ENCODE measurements around the gene PRLR.
A peak's percentile ranks its signal among the peaks of the same experiment; 100 is the strongest.
"Not testable (repeated sequence)": the region's sequence is repeated elsewhere in the genome, so short reads cannot be mapped to it uniquely, and the experiment has no call there.

PRLR gene

DNA sequence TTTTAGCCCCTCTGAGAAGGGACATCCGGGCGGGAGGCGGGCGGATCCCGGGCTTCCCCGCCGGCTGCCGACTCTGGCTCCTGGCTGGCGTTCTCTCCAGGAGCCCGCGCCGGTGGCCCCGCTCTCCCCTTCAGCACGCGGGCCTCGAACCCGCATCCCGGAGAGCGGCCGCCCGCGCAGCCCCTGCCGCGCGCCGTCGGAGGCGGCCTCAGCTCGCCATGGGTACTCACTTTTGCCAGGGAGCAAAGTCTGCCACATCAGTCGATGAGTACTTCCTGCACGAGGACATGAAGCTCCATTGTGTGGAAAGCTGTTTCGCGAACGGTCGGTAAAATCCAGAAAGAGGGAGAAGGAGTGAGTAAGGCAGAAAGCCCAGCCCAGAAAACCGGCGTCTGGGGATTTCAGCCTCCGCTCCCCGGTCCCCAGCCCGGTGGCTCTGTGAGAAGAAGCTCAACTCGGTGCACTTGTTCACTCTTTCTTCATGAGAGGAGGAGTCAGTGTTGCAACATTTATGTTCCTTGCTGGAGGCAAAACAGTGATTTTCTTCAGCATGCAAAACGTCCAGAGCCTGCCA is at the start of gene PRLR:
Gene PRLR, minus strand, starts transcription at position 450 of the 574 bp plus-strand sequence. CDS start 140,867 bp downstream, outside the sequence.
- peak within 1 kb of the TSS; percentile 72 for H3K4me3 ChIP-seq (ENCODE audit: low read length)
- no peak for TF ChIP-seq ZNF274 (IDR thresholded peaks at IDR 0.05; ENCODE audit: low read depth, low read length)

DNA sequence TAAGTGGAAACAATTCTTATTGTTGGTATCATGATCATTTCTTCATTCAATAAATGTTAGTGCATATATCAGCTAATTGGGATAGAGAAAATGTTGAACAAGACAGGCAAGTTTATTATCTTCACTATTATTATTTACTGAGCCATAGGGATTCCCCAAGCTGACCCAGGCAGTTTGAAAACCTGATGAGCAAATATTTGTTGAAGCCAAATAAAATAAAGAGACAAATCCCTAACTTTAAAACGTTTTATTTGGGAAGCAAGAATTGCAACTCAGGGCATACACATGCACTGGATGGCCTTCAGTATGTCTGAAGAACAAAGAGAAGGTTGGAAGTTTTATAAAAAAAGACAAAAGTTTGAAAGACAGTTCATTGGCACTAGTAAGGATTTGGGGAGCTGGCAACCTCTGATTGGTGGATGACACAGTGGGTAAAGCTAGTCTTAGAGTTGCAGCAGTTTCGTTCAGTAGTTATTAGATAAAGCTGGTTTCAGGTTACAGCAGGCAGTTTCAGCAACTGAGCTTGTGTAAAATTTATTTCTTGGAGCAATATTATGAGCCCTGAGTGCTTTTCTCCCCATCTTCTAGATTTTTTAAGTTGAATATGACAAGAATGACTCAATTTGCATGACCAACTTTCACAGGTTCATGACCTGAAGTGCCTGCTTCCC is 44.7 kb upstream of the PRLR start:
- no peak for TF ChIP-seq ZNF274 (IDR thresholded peaks at IDR 0.05; ENCODE audit: low read depth, low read length)
- H3K4me3 ChIP-seq (ENCODE audit: low read length) = no peak overlapping the region

DNA sequence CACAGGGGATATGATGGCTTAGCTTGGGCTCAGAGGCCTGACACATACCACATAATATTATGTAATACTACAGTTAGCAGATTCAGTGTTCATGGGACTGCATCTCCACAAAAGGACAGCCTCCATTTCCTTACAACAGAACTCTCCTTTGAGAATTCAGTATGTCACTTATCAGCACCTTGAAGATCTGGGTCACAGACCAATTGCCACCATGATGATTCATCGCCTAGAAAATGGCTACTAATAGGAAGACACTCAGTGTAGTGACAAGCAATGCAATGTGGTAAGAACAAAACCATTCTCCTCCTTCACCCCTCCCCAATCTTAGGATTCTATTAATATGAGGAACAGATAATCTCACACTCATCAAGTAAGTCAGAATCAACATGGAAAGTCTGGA is 38.7 kb upstream of the PRLR start:
- H3K4me3 ChIP-seq (ENCODE audit: low read length) = no peak overlapping the region
- TF ChIP-seq ZNF274 (IDR thresholded peaks at IDR 0.05; ENCODE audit: low read depth, low read length) = no peak

DNA sequence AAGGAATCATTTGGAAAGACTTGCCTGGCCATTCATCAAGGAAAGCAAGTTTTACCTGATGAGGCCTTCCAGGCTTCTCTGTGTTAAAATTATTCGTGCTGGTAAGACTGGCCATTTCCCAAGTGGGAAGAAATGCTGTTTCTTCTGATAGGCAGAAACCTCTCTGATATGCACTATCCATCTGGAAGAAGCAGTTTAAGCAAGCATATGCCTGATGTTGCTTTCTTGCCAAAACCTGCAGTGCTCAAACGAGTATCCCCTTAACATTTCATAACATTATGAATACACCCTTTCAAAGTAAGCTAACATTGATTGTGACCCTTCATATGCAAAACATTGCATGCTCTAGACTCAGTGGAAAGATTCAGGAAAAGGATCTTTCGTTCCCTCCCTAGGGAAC is 36.0 kb upstream of the PRLR start:
- TF ChIP-seq ZNF274 (IDR thresholded peaks at IDR 0.05; ENCODE audit: low read depth, low read length) = no peak
- H3K4me3 ChIP-seq (ENCODE audit: low read length) = no peak overlapping the region

DNA sequence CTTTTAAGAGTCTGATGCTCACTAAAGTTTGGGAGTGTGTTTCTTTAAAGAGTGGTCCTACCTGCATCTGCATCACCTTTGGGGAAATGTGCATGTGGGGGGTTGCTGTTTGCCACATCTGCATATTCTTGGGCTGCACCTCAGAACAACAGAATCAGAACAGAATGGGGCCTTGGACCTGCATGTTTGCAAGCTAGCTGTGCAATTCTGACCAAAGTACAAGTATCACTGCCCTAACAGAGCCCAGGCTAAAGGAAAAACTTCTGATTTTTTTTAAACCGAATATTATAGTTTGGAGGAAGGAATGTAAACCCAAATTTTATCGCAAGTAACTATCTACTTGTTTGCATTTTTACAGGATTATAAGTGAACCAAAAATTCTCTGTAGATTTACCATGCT is 34.2 kb upstream of the PRLR start:
- no peak for TF ChIP-seq ZNF274 (IDR thresholded peaks at IDR 0.05; ENCODE audit: low read depth, low read length)
- H3K4me3 ChIP-seq (ENCODE audit: low read length) = no peak overlapping the region

DNA sequence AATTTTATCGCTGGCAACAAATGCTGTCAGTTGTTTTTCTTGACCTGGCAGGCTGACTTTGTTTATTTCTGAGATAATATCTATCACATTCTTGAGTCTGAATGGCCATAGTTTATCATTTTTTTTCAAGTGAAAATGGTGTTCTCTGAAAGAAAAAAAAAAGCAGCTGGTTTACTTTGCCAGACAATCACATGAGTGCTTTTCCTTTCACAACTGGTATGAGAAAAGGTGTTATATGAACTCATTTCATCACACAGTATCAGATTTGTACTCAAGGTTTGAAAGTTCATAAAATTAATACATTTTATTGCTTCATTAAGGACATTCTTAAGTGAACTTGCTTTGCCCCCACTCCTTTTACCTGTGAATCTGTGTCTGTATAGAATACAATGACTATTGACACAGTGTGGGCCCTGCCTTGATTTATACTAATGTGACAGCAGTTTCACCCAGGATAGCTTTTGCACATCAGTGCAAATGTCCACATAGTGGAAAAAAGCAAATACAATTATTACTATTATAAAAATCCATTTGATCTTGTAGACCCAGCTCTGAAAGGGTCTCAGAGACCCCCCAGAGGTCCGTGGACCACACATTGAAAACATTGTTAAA is 33.1 kb upstream of the PRLR start:
- no peak for TF ChIP-seq ZNF274 (IDR thresholded peaks at IDR 0.05; ENCODE audit: low read depth, low read length)
- H3K4me3 ChIP-seq (ENCODE audit: low read length) = no peak overlapping the region

DNA sequence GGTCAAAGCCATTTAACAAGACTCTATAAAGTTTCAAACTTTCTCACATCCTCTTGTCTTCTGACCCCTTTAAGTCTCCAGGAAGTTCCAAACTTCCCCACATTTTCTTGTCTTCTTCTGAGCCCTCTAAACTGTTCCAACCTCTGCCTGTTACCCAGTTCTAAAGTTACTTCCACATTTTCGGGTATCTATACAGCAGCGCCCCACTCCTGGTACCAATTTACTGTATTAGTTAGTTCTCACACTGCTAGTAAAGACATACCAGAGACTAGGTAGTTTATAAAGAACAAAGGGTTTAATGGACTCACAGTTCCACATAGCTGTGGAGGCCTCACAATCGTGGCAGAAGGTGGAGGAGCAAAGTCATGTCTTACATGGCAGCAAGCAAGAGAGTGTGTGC is 23.3 kb upstream of the PRLR start:
- H3K4me3 ChIP-seq (ENCODE audit: low read length) = no peak overlapping the region
- TF ChIP-seq ZNF274 (IDR thresholded peaks at IDR 0.05; ENCODE audit: low read depth, low read length) = no peak

DNA sequence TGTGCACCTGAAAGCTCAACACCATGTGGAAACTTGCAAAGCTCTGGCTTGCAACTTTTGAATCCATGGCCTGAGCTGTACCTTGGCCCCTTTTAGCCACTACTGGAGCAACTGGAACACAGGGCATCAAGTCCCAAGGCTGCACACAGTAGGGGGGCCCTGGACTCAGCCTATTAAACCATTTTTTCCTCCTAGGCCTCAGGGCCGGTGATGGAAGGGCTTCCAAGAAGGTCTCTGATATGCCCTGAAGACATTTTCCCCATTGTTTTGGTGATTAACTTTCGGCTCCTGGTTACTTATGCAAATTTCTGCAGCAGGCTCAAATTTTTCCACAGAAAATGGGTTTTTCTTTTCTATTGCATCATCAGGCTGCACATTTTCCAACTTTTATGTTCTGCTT is 22.7 kb upstream of the PRLR start:
- no peak overlapping the region for H3K4me3 ChIP-seq (ENCODE audit: low read length)
- no peak for TF ChIP-seq ZNF274 (IDR thresholded peaks at IDR 0.05; ENCODE audit: low read depth, low read length)

DNA sequence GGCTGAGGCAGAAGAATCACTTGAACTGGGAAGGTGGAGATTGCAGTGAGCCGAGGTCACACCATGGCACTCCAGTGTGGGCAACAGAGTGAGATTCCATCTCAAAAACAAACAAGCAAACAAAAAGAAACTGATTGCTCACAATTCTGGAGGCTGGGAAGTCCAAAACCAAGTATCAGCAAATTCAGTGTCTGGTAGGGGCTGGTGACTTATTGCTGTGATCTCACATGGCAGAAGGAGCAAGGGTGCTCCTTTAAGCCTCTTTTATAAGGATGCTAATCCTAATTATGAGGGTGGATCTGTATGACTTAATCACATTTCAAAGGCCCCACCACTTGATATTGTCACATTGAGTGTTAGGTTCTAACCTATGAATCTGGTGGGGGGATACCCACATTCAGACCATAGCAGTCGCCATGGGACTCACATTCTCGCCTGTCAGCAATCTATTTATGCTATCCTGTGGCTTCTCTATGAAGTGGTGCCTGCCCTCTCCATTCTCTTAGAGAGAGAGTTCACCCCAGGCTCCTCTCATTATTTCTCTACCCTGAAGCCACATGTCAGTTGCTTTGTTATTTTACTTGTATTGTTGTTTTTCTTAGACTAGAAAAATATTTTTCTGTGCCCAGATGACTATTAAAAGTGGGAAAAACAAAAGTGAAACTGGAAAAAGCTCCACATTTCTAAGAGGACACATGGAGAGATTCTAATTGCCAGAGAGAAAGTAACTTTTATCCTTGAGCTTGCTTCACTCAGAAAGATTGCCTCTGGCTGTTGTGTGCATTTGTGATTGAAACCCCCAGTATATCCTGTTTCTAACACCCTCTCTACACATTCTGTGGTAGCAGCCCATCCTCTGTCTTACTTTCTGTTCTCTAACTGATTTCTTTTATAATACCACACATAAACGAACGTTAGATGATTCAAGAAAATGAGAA is 18.8 kb upstream of the PRLR start:
- no peak overlapping the region; the same call in 1 of the 2 replicates for H3K4me3 ChIP-seq (ENCODE audit: low read length)
- TF ChIP-seq ZNF274 (IDR thresholded peaks at IDR 0.05; ENCODE audit: low read depth, low read length) = no peak

DNA sequence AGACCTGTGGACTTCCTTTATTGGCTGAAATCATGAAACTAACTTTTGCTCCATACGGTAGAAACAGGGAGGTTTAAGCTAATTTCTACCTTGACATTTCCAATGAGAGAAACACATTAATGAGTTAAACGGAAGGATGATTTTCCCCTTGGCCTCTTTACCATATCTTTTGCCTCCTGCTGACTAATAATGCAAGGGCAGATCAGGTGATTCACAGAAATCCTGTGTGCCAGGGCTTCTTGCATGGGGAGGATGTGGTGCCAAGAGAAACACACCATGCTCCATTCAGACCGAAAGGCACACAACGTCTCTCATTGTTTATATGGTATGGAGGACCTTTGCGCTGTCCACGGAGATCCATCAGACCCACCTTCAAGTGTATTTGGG is 17.4 kb upstream of the PRLR start:
- no peak for TF ChIP-seq ZNF274 (IDR thresholded peaks at IDR 0.05; ENCODE audit: low read depth, low read length)
- H3K4me3 ChIP-seq (ENCODE audit: low read length) = no peak overlapping the region

DNA sequence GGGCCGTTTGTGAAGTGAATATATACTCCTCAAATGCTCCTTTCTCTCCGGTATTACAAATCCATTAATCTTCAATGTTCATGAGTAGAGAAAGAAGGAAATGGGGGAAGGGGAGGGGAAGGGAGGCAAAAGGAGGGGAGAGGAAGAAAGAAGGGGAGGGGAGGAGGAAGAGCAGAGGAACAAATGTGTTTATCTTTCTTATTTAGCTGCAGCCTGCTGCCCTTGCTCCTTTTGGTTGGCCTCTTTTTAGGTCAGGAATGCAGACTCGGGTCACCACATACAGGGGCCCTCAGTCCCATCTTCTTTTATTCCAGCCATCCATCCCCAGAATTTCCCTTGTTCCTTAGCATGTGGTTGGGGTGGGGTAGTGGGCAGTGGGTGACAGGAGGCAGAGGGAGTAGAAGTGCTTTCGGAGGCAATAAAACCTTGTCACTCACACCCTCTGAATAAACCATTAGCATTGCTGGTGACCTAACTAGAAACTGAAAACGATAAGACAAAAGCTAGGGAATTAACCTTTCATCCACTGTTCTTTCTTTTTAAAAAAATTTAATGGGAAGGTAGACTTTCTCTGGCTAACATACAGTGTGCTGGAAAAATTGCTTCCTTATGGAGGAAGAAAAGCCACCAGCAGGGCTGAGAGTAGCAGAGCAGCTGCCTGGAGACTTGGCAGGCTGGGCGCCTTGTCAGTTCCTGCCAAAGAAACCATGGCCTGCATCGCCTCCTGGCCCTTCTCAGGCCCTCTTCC is 16.8 kb upstream of the PRLR start:
- TF ChIP-seq ZNF274 (IDR thresholded peaks at IDR 0.05; ENCODE audit: low read depth, low read length) = no peak
- H3K4me3 ChIP-seq (ENCODE audit: low read length) = no peak overlapping the region

DNA sequence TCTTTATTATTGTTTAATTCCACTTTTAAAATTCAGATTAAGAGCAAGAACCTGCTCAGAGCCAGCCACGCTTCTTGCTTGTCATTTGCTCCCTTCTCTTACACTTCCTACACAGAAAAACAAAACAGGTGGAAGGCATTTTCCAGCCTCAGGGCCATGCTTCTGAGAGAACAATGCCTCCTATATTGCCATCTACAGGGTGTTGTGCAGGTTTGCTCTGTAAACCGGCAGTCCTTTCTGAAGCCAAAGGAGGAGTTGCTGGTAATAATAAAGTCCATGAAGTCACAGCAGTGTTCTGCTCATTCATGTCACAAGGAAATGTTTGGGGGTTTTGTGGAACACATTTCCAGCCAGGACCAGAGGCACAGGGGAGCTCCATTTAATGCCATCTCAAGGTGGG is 16.1 kb upstream of the PRLR start:
- no peak overlapping the region for H3K4me3 ChIP-seq (ENCODE audit: low read length)
- no peak for TF ChIP-seq ZNF274 (IDR thresholded peaks at IDR 0.05; ENCODE audit: low read depth, low read length)

DNA sequence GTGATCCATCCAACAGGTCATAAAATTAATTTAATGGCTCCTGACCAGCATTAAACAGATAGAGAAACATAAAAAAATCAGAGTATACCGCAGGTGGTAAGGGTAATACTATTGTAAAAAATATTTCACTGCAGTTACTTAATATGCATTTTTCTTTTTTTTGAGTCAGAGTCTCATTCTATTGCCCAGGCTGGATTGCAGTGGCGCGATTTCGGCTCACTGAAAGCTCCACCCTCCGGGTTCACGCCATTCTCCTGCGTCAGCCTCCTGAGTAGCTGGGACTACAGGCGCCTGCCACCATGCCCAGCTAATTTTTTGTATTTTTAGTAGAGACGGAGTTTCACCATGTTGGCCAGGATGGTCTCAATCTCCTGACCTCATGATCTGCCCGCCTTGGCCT is 15.1 kb upstream of the PRLR start:
- H3K4me3 ChIP-seq (ENCODE audit: low read length) = not testable (repeated sequence)

DNA sequence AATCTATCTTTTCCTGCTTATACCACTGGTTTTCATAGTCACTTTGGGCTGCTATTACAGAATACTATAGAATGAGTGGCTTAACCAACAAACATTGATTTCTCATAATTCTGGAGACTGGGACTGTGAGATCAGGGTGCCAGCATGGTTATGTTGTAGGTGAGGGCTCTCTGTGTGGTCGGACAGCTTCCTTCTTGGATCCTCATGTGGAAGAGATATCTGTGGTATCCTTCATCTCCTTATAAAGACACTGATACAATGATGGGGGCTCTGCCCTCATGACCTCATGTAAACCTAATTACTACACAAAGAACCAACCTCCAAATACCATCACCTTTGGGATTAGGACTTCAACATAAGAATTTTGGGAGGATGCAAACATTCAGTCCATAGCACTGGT is 13.9 kb upstream of the PRLR start:
- no peak for TF ChIP-seq ZNF274 (IDR thresholded peaks at IDR 0.05; ENCODE audit: low read depth, low read length)

More for the DNA sequence above, 13.9 kb upstream of the PRLR start:
- H3K4me3 ChIP-seq (ENCODE audit: low read length) = no peak overlapping the region

All from GM08714 (cell line).